Adipocyte (in vitro differentiated cells): Measurements from ENCODE around the gene HRCT1.
"Not testable (repeated sequence)": the region's sequence is repeated elsewhere in the genome, so short reads cannot be mapped to it uniquely, and the experiment has no call there.

Experiments used
- DNase-seq: peaks from one replicate; pipeline ENCODE4 v3.0.0-alpha.2; 2015; ENCODE audit warnings: low read depth
- H3K27me3 ChIP-seq: replicated peaks from 2 replicates; pipeline ENCODE4 v1.7.0; 2013; ENCODE audit warnings: mild to moderate bottlenecking, low read length, moderate library complexity; ENCODE audit not compliant: control insufficient read depth, insufficient read depth
- H3K36me3 ChIP-seq: 2 replicates; pipeline ENCODE4 v1.7.0; 2013; ENCODE audit warnings: low read length, mild to moderate bottlenecking, moderate library complexity; ENCODE audit not compliant: control insufficient read depth, insufficient read depth, severe bottlenecking
- H3K4me1 ChIP-seq: 2 replicates; pipeline ENCODE4 v1.7.0; 2013; ENCODE audit warnings: mild to moderate bottlenecking, low read length, moderate library complexity; ENCODE audit not compliant: control insufficient read depth, insufficient read depth
- H3K4me3 ChIP-seq: 2 replicates; pipeline ENCODE4 v1.7.0; 2013; ENCODE audit warnings: mild to moderate bottlenecking, low read length, moderate library complexity
- H3K9ac ChIP-seq: 2 replicates; pipeline ENCODE4 v1.7.0; 2013; ENCODE audit warnings: mild to moderate bottlenecking, low read length, moderate library complexity
- H3K9me3 ChIP-seq: 2 replicates; pipeline ENCODE4 v1.7.0; 2013; ENCODE audit warnings: mild to moderate bottlenecking, low read length, moderate library complexity; ENCODE audit not compliant: control insufficient read depth

Gene HRCT1

GRCh38 chr9:35897376-35898099 lies 8.5 kb upstream of the HRCT1 start:
- not testable (repeated sequence) for H3K36me3 ChIP-seq, H3K27me3 ChIP-seq, H3K4me3 ChIP-seq, DNase-seq, H3K9ac ChIP-seq, H3K9me3 ChIP-seq, H3K4me1 ChIP-seq

- H3K4me1 ChIP-seq = no peaks in the 10 kb centered on the region
- no peaks in the 10 kb centered on the region for H3K9me3 ChIP-seq
- H3K4me3 ChIP-seq = no peak overlapping the region
- no peak overlapping the region for H3K9ac ChIP-seq
- no peak for DNase-seq
- no peaks in the 10 kb centered on the region for H3K27me3 ChIP-seq
- no peaks in the 10 kb centered on the region for H3K36me3 ChIP-seq
These were observed 7.7 kb upstream of the HRCT1 start for GRCh38 chr9:35898337-35898736.

GRCh38 chr9:35899021-35899420 lies 7.0 kb upstream of the HRCT1 start:
- no peaks in the 10 kb centered on the region for H3K27me3 ChIP-seq
- H3K9ac ChIP-seq = no peak overlapping the region
- H3K9me3 ChIP-seq = no peaks in the 10 kb centered on the region
- no peak for DNase-seq
- no peaks in the 10 kb centered on the region for H3K4me1 ChIP-seq
- H3K4me3 ChIP-seq = no peak overlapping the region
- no peaks in the 10 kb centered on the region for H3K36me3 ChIP-seq

- no peaks in the 10 kb centered on the region for H3K27me3 ChIP-seq
- DNase-seq = peak; percentile 80
- no peak overlapping the region for H3K4me3 ChIP-seq
- H3K9ac ChIP-seq = no peak overlapping the region
- peaks cover 36% of the 10 kb centered on the region for H3K4me1 ChIP-seq
- no peaks in the 10 kb centered on the region for H3K36me3 ChIP-seq
- H3K9me3 ChIP-seq = no peaks in the 10 kb centered on the region
These were observed 3.0 kb upstream of the HRCT1 start for GRCh38 chr9:35903049-35903448.

GRCh38 chr9:35904338-35904737 lies 1.7 kb upstream of the HRCT1 start:
- peak overlapping the region; percentile 100 for H3K9ac ChIP-seq
- no peaks in the 10 kb centered on the region for H3K9me3 ChIP-seq
- no peaks in the 10 kb centered on the region for H3K27me3 ChIP-seq
- no peak for DNase-seq
- no peak overlapping the region for H3K4me3 ChIP-seq
- no peaks in the 10 kb centered on the region for H3K36me3 ChIP-seq
- H3K4me1 ChIP-seq = peaks cover 49% of the 10 kb centered on the region

- DNase-seq = peak; percentile 48
- Histone ChIP-seq H3K4me1 (peaks cover 58% of the 10 kb centered on the region), H3K9ac (peak overlapping the region; percentile 100), H3K27me3 (no peaks in the 10 kb centered on the region), H3K4me3 (peak overlapping the region; percentile 79), H3K9me3 (no peaks in the 10 kb centered on the region), H3K36me3 (no peaks in the 10 kb centered on the region)
These were observed 786 bp upstream of the HRCT1 start for GRCh38 chr9:35905051-35905781.

- Histone ChIP-seq H3K9me3 (no peaks in the 10 kb centered on the region), H3K4me1 (peaks cover 70% of the 10 kb centered on the region)
These were observed 1.1 kb downstream of the HRCT1 start for GRCh38 chr9:35906923-35907699.

GRCh38 chr9:35907711-35908503 lies 1.9 kb downstream of the HRCT1 start:
- Histone ChIP-seq H3K4me1 (peaks cover 70% of the 10 kb centered on the region), H3K9me3 (no peaks in the 10 kb centered on the region)
- DNase-seq = peak; percentile 86

More at GRCh38 chr9:35906923-35907699, 1.1 kb downstream of the HRCT1 start:
- peak; percentile 86 for DNase-seq
- H3K27me3 ChIP-seq = no peaks in the 10 kb centered on the region
- no peaks in the 10 kb centered on the region for H3K36me3 ChIP-seq
- peak overlapping the region; percentile 100 for H3K9ac ChIP-seq
- peak overlapping the region; percentile 79 for H3K4me3 ChIP-seq

GRCh38 chr9:35908504-35909125 lies 2.6 kb downstream of the HRCT1 start:
- peaks cover 70% of the 10 kb centered on the region for H3K4me1 ChIP-seq

More at GRCh38 chr9:35907711-35908503, 1.9 kb downstream of the HRCT1 start:
- Histone ChIP-seq H3K4me3 (peak overlapping the region; percentile 79), H3K36me3 (no peaks in the 10 kb centered on the region), H3K9ac (peak overlapping the region; percentile 100), H3K27me3 (no peaks in the 10 kb centered on the region)

GRCh38 chr9:35909274-35909673 lies 3.3 kb downstream of the HRCT1 start, which contains the start of gene SPAAR:
TSS of gene SPAAR (plus strand) at chr9:35909490. CDS start at chr9:35910464, 974 bp downstream.
- Histone ChIP-seq H3K9me3 (no peaks in the 10 kb centered on the region), H3K27me3 (no peaks in the 10 kb centered on the region), H3K4me3 (peak within 1 kb of the TSS; percentile 79), H3K9ac (peak within 1 kb of the TSS; percentile 100), H3K36me3 (no peaks in the 10 kb centered on the region), H3K4me1 (peaks cover 69% of the 10 kb centered on the region)
- no peak for DNase-seq

More at GRCh38 chr9:35908504-35909125, 2.6 kb downstream of the HRCT1 start:
- Histone ChIP-seq H3K9me3 (no peaks in the 10 kb centered on the region), H3K27me3 (no peaks in the 10 kb centered on the region), H3K4me3 (peak overlapping the region; percentile 79), H3K36me3 (no peaks in the 10 kb centered on the region), H3K9ac (peak overlapping the region; percentile 100)
- no peak for DNase-seq
